ENCODE data around the gene RBM39. TPM values are rescaled to one million over a fixed set of nuclear protein-coding genes. Genes with fewer than 3 reads are reported as not detected.

Gene RBM39
- total and polyA plus RNA-seq, 2 of the 8 experiments (the other 6 are each of a cell fraction or from before 2014, with no cell fraction given) = 78.0 to 219 TPM

DNA sequence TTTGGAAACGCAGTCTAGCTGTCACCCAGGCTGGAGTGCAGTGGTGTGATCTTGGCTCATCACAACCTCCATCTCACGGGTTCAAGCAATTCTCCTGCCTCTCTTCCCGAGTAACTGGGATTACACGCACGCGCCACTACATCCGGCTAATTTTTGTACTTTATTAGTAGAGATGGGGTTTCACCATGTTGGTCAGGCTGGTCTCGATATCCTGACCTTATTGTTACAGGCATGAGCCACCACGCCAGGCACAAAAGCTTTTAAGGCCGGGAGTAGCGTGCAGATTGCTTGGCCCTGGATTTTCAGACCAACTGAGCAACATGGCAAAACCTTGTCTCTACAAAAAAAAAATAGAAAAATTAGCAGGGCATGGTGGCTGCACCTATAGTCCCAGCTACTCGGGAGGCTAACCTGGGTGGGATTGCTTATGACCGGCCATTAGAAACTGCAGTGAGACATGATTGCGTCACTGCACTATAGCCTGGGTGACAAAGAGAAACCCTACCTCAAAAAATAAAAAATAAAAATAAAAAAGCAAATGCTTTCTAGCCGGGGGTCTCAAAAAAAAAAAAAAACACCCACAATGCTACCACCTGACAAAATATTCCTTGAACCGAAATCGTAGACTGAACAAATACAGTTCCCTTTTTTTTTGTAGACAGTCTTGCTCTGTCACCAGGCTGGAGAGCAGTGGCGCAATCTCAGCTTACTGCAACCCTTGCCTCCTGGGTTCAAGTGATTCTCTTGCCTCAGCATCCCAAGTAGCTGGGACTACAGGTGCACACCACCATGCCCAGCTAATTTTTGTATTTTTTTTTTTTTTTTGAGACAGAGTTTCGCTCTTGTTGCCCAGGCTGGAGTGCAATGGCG, 15.0 kb downstream of the RBM39 start:
- H3K18ac ChIP-seq (ENCODE audit: extremely low read depth, low read length) = no peak overlapping the region
- no peak overlapping the region for H2AFZ ChIP-seq (ENCODE audit: low read length)
- no peak overlapping the region for H2AK5ac ChIP-seq (ENCODE audit: low read depth, low read length)
- H2BK15ac ChIP-seq (ENCODE audit: low read length) = no peak overlapping the region
- no peak overlapping the region for H4K91ac ChIP-seq (replicated peaks; ENCODE audit: insufficient read length, low read length)
- peaks cover 57 to 98% (median 91%) of the 10 kb centered on the region in 4 experiments for H3K36me3 ChIP-seq (ENCODE audit: control insufficient read depth in 2 of 4, insufficient read depth in 4 of 4, low read length in 3 of 4)
- FAIRE-seq (no peak), DNase-seq (ENCODE audit: low read depth in 1 of 2, low spot score in 2 of 2) (no peak)
- H3K4me3 ChIP-seq (ENCODE audit: extremely low read depth in 1 of 4, insufficient read depth in 2 of 4, low read depth in 3 of 4, low read length in 4 of 4) = no peak overlapping the region
- H3K4ac ChIP-seq (replicated peaks; ENCODE audit: insufficient read length, low read depth, low read length) = no peak overlapping the region
- no peak overlapping the region for H3K9ac ChIP-seq (replicated peaks in 1 of 4; ENCODE audit: extremely low read depth in 1 of 4, low read depth in 3 of 4, low read length in 3 of 4)
- H3K9me3 ChIP-seq (ENCODE audit: insufficient read depth in 2 of 2, low read depth in 1 of 2, low read length in 1 of 2) = no peaks in the 10 kb centered on the region
- 94% methylated on average over 17 of the region's 20 CpGs; no CpG with 5 or more reads in 1 of the 2 experiments for WGBS, 2 experiments (ENCODE audit: extremely low coverage in 1 of 2, insufficient coverage in 1 of 2, insufficient read length in 1 of 2, insufficient replicate concordance in 2 of 2, low coverage in 1 of 2, low lambda C conversion rate in 2 of 2, missing lambda C conversion rate in 1 of 2)
- no peak overlapping the region for H3K4me2 ChIP-seq (ENCODE audit: insufficient read depth in 1 of 2, low read depth in 2 of 2, low read length in 2 of 2)
- no peak overlapping the region for H3K56ac ChIP-seq (replicated peaks; ENCODE audit: insufficient read length, low read depth, low read length)
- no peak overlapping the region for H2BK120ac ChIP-seq (replicated peaks; ENCODE audit: low read depth, low read length)
- no peak overlapping the region for H2BK5ac ChIP-seq (ENCODE audit: low read depth, low read length)
- no peaks in the 10 kb centered on the region for H3K23me2 ChIP-seq (ENCODE audit: low read depth, low read length)
- H4K20me1 ChIP-seq (replicated peaks in 1 of 2; ENCODE audit: control insufficient read depth in 1 of 2, insufficient read depth in 2 of 2, low read length in 2 of 2) = peaks cover 17% of the 10 kb centered on the region in 2 experiments
- H2BK20ac ChIP-seq (ENCODE audit: low read length) = no peak overlapping the region
- H3K14ac ChIP-seq (ENCODE audit: insufficient read length) = no peak overlapping the region
- no peak overlapping the region for H2BK12ac ChIP-seq (ENCODE audit: low read depth, low read length)
- H3K23ac ChIP-seq (ENCODE audit: insufficient read length) = no peak overlapping the region
- no peak overlapping the region for H4K8ac ChIP-seq (ENCODE audit: extremely low read depth, insufficient read depth, low read length)
- ChIA-PET CTCF (ENCODE audit: partially characterized antibody) (interaction anchor here (1.6 to 2.2 kb wide), 2 partner anchors 13 kb away, joined by 5 to 8 read pairs; no protein-coding TSS in a partner anchor), POLR2A (ENCODE audit: partially characterized antibody) (interaction anchor here (40.1 to 45.3 kb wide), 2 partner anchors 3 to 9 kb away, joined by 2341 read pairs; partner anchors contain the start of genes NFS1, RBM39 and ROMO1)
- H3K79me1 ChIP-seq (ENCODE audit: low read depth, low read length) = peaks cover 3% of the 10 kb centered on the region
- peaks cover 0 to 87% of the 10 kb centered on the region in 2 experiments; a peak in 2 of 4 replicates for H3K79me2 ChIP-seq (ENCODE audit: control insufficient read depth in 1 of 2, insufficient read depth in 2 of 2, low read length in 2 of 2)
- H3K27ac ChIP-seq (ENCODE audit: low read depth, low read length) = no peak overlapping the region
- H3K4me1 ChIP-seq (replicated peaks in 1 of 4; ENCODE audit: control insufficient read depth in 3 of 4, insufficient read depth in 4 of 4, low read length in 3 of 4) = no peaks in the 10 kb centered on the region
- H4K5ac ChIP-seq (ENCODE audit: insufficient read length, low read depth, low read length) = no peak overlapping the region
- no peaks in the 10 kb centered on the region for H3K27me3 ChIP-seq (replicated peaks in 1 of 4; ENCODE audit: control insufficient read depth in 3 of 4, extremely low read depth in 1 of 4, insufficient read depth in 3 of 4, low read length in 3 of 4)
- TF ChIP-seq POLR2AphosphoS5 (IDR thresholded peaks at IDR 0.05; ENCODE audit: low read depth, low read length) = 0 out of 2 replicates have a peak, but pooled peaks have one; percentile 32
- TF ChIP-seq TAF1 (IDR thresholded peaks at IDR 0.05; ENCODE audit: low read depth, low read length) = no peak
- TF ChIP-seq POLR2A (IDR thresholded peaks at IDR 0.05; ENCODE audit: control extremely low read depth in 1 of 2, low read depth in 2 of 2, low read length in 2 of 2) = peak in 1 of 2 experiments; percentile 7; a peak in 1 of 3 replicates
